ENCODE measurements around the gene RRP1.

DNA sequence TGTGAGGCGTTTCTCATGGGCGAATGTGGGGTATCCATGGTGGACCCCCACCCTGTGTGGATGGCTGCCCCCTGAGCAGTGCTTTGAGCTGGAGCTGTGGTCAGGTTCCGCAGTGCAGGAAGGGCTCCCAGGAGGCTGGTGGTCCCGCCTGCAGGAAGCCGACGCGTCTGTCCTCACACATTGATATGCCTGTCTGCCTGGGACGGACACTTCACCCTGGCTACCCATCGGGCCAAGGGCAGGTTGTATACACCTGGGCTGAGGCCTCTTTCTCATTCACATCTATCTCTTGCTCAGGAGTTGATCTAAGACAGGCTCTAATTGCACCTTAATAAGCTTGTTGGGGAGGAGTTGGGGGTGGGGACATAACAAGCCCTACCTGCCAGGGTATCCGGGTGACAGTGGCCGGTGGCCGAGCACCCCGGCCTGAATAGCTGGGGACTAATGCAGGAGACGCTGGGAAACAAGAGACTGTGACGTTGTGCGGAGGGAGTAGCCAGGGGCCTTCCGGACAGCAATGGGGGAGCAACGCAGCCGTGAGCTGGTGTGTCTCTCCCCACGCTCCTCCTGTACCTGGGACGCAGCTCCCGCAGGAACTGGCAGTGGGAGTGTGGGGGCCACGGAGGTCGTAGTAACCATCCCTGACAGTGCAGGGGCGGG is 48.8 kb upstream of the RRP1 start:
- TF ChIP-seq SPI1 (IDR thresholded peaks at IDR 0.05; ENCODE audit: low read depth, low read length) (no peak), POLR2A (IDR thresholded peaks at IDR 0.05; ENCODE audit: low read depth, low read length) (no peak)
